ENCODE data around the gene MIAT. TPM values are rescaled to one million over a fixed set of nuclear protein-coding genes. Genes with fewer than 3 reads are reported as not detected.

Gene MIAT
- total and polyA plus RNA-seq, 2 of the 8 experiments (the other 6 are each of a cell fraction or from before 2014, with no cell fraction given) = 27.6 to 36.0 TPM

DNA sequence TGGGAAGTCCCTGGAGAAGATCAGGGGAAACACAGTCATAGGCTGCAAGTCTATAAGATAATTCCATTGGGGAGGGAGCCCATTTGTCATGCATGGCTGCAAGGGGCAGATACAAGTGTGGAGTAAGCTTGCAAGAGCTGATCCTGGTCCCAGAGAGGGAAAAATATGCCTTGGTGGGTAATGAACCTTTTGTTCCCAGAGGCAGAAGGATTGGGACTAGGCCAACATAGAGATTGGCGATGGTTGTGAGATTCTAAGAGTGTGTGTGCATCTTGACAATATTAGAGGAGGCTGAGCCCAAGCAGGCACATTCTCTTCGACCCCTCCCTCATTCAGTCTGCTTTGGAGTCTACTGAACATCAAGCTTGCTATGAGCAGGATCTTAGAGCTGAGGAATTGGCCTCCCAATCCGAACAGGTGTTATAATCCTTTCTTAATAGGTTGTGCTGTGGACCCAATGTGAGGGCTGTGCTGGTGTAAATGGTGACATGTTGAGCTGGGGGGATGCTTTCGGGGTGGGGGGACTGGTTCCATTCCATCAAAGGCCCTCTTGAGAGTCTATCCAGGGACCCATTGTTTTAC is 18.4 kb downstream of the MIAT start:
- no peaks in the 10 kb centered on the region; a peak in 1 of 8 replicates for H3K36me3 ChIP-seq (ENCODE audit: control insufficient read depth in 2 of 4, insufficient read depth in 4 of 4, low read length in 3 of 4)
- no peaks in the 10 kb centered on the region for H3K27me3 ChIP-seq (replicated peaks in 1 of 4; ENCODE audit: control insufficient read depth in 3 of 4, extremely low read depth in 1 of 4, insufficient read depth in 3 of 4, low read length in 3 of 4)
- WGBS, 2 experiments (ENCODE audit: extremely low coverage in 1 of 2, insufficient coverage in 1 of 2, insufficient read length in 1 of 2, insufficient replicate concordance in 2 of 2, low coverage in 1 of 2, low lambda C conversion rate in 2 of 2, missing lambda C conversion rate in 1 of 2) = 88% methylated on average over 4 of the region's 4 CpGs; no CpG with 5 or more reads in 1 of the 2 experiments
- no peak overlapping the region for H3K4ac ChIP-seq (replicated peaks; ENCODE audit: insufficient read length, low read depth, low read length)
- no peak overlapping the region for H2AK5ac ChIP-seq (ENCODE audit: low read depth, low read length)
- DNase-seq (ENCODE audit: low read depth in 1 of 2, low spot score in 2 of 2) (no peak), FAIRE-seq (no peak)
- H3K4me2 ChIP-seq (ENCODE audit: insufficient read depth in 1 of 2, low read depth in 2 of 2, low read length in 2 of 2) = no peak overlapping the region
- no peak overlapping the region for H3K4me3 ChIP-seq (ENCODE audit: extremely low read depth in 1 of 4, insufficient read depth in 2 of 4, low read depth in 3 of 4, low read length in 4 of 4)
- no peak overlapping the region for H2BK12ac ChIP-seq (ENCODE audit: low read depth, low read length)
- no peak overlapping the region for H3K27ac ChIP-seq (ENCODE audit: low read depth, low read length)
- H3K79me1 ChIP-seq (ENCODE audit: low read depth, low read length) = peaks cover 5% of the 10 kb centered on the region
- CTCF ChIA-PET (ENCODE audit: partially characterized antibody) = interaction anchor here (0.8 to 1.2 kb wide), 2 partner anchors 192 to 274 kb away, joined by 3 to 4 read pairs; partner anchors contain the start of genes HPS4 and SRRD
- H3K9ac ChIP-seq (replicated peaks in 1 of 4; ENCODE audit: extremely low read depth in 1 of 4, low read depth in 3 of 4, low read length in 3 of 4) = no peak overlapping the region
- peaks cover 11% of the 10 kb centered on the region for H3K23me2 ChIP-seq (ENCODE audit: low read depth, low read length)
- TF ChIP-seq FOSL1 (IDR thresholded peaks at IDR 0.05; ENCODE audit: insufficient read depth, low read depth, low read length) = no peak
- TF ChIP-seq SIX5 (IDR thresholded peaks at IDR 0.05; ENCODE audit: low read depth, low read length) = no peak
- peak in 1 of 2 experiments; percentile 53; a peak in 2 of 3 replicates for TF ChIP-seq POLR2A (IDR thresholded peaks at IDR 0.05; ENCODE audit: control extremely low read depth in 1 of 2, low read depth in 2 of 2, low read length in 2 of 2)
- TF ChIP-seq GTF2F1 (IDR thresholded peaks at IDR 0.05; ENCODE audit: borderline replicate concordance, low read depth, low read length) = no peak
- TF ChIP-seq ZNF274 (IDR thresholded peaks at IDR 0.05; ENCODE audit: borderline replicate concordance, extremely low read depth, low read length) = no peak
- no peak for TF ChIP-seq TEAD4 (IDR thresholded peaks at IDR 0.05; ENCODE audit: low read depth, low read length)
- no peak for TF ChIP-seq CBX5 (IDR thresholded peaks at IDR 0.05; ENCODE audit: low read depth, low read length)
- POLR2A ChIA-PET (ENCODE audit: partially characterized antibody) = interaction anchor here (0.6 to 1.5 kb wide), 5 partner anchors 10 to 194 kb away, joined by 3 to 6 read pairs (median 3); no protein-coding TSS in a partner anchor
- H2BK5ac ChIP-seq (ENCODE audit: low read depth, low read length) = no peak overlapping the region
- peaks cover 4 to 21% (median 14%) of the 10 kb centered on the region in 4 experiments for H3K4me1 ChIP-seq (replicated peaks in 1 of 4; ENCODE audit: control insufficient read depth in 3 of 4, insufficient read depth in 4 of 4, low read length in 3 of 4)
- H4K5ac ChIP-seq (ENCODE audit: insufficient read length, low read depth, low read length) = no peak overlapping the region
- H2AFZ ChIP-seq (ENCODE audit: low read length) = no peak overlapping the region
- no peak overlapping the region for H4K8ac ChIP-seq (ENCODE audit: extremely low read depth, insufficient read depth, low read length)
- H3K9me3 ChIP-seq (ENCODE audit: insufficient read depth in 2 of 2, low read depth in 1 of 2, low read length in 1 of 2) = no peaks in the 10 kb centered on the region
- H4K20me1 ChIP-seq (replicated peaks in 1 of 2; ENCODE audit: control insufficient read depth in 1 of 2, insufficient read depth in 2 of 2, low read length in 2 of 2) = no peaks in the 10 kb centered on the region
- no peak overlapping the region for H3K14ac ChIP-seq (ENCODE audit: insufficient read length)
- H2BK15ac ChIP-seq (ENCODE audit: low read length) = no peak overlapping the region
- peaks cover 0 to 8% of the 10 kb centered on the region in 2 experiments; a peak in 2 of 4 replicates for H3K79me2 ChIP-seq (ENCODE audit: control insufficient read depth in 1 of 2, insufficient read depth in 2 of 2, low read length in 2 of 2)
- H3K56ac ChIP-seq (replicated peaks; ENCODE audit: insufficient read length, low read depth, low read length) = no peak overlapping the region
- H4K91ac ChIP-seq (replicated peaks; ENCODE audit: insufficient read length, low read length) = no peak overlapping the region
- H3K23ac ChIP-seq (ENCODE audit: insufficient read length) = no peak overlapping the region
- no peak overlapping the region; the same call in 1 of the 2 replicates for H2BK20ac ChIP-seq (ENCODE audit: low read length)
- H2BK120ac ChIP-seq (replicated peaks; ENCODE audit: low read depth, low read length) = no peak overlapping the region
- H3K18ac ChIP-seq (ENCODE audit: extremely low read depth, low read length) = no peak overlapping the region

All from H1 (cell line).